IMR-90 (cell line): Measurements from ENCODE around the gene QSOX2. TPM values are rescaled to one million over a fixed set of nuclear protein-coding genes. Genes with fewer than 3 reads are reported as not detected.

Experiments
- ATAC-seq: fragments of 200-7000 bp; cut with Tn5 transposase; 2 replicates; pipeline ENCODE4 v1.9.1; 2020; ENCODE audit warnings: low read depth, mild to moderate bottlenecking, moderate library complexity
- BruUV-seq: library from RNA; stranded (reverse); fragments of 400-500 nt; replicated peaks from 2 replicates; lab custom pipeline; 2021; lab: Mats Ljungman, UMichigan
- CTCF ChIA-PET: fragments of 300-600 bp; formaldehyde crosslinking; extraction: SDS; loops from one replicate; lab custom pipeline; 2021; ENCODE audit warnings: antibody characterized with exemption; lab: Yijun Ruan, JAX
- POLR2A ChIA-PET: fragments of 300-600 bp; sonication (Branson Sonifier 250); formaldehyde crosslinking; loops from one replicate; lab custom pipeline; 2022; ENCODE audit warnings: antibody characterized with exemption; ENCODE audit not compliant: unreplicated experiment; lab: Charles Lee
- DNase-seq: peaks from one replicate; pipeline ENCODE4 v3.0.0; 2013
- H2AFZ ChIP-seq: replicated peaks from 2 replicates; pipeline ENCODE3; 2013; ENCODE audit warnings: low read length, mild to moderate bottlenecking; ENCODE audit not compliant: poor library complexity
- H2AK5ac ChIP-seq: 2 replicates; pipeline ENCODE4 v1.6.1; 2013; ENCODE audit warnings: low read depth, low read length, inconsistent platforms
- H2AK9ac ChIP-seq: replicated peaks from 2 replicates; pipeline ENCODE3; 2013; ENCODE audit warnings: mild to moderate bottlenecking, low read depth, low read length, moderate library complexity; ENCODE audit not compliant: poor library complexity
- H2BK120ac ChIP-seq: 2 replicates; pipeline ENCODE4 v1.6.1; 2013; ENCODE audit warnings: low read depth, low read length, inconsistent platforms
- H2BK15ac ChIP-seq: 3 replicates; pipeline ENCODE4 v1.6.1; 2013; ENCODE audit warnings: low read depth, low read length, inconsistent platforms
- H2BK20ac ChIP-seq: 2 replicates; pipeline ENCODE4 v1.6.1; 2013; ENCODE audit warnings: low read depth, mild to moderate bottlenecking, inconsistent platforms, low read length, moderate library complexity
- H2BK5ac ChIP-seq: 2 replicates; pipeline ENCODE4 v1.6.1; 2013; ENCODE audit warnings: mild to moderate bottlenecking, low read depth, low read length, inconsistent platforms; ENCODE audit not compliant: poor library complexity, severe bottlenecking
- H3K14ac ChIP-seq: replicated peaks from 2 replicates; pipeline ENCODE4 v1.6.1; 2013; ENCODE audit warnings: low read depth, low read length, inconsistent platforms
- H3K18ac ChIP-seq: 2 replicates; pipeline ENCODE4 v1.6.1; 2013; ENCODE audit warnings: low read depth, low read length, control low read depth
- H3K23ac ChIP-seq: 2 replicates; pipeline ENCODE4 v1.6.1; 2013; ENCODE audit warnings: low read depth, low read length, inconsistent platforms
- H3K27ac ChIP-seq: 2 replicates; pipeline ENCODE4 v1.5.1; 2013; ENCODE audit warnings: mild to moderate bottlenecking, control low read depth, low read length; ENCODE audit not compliant: insufficient read depth
- H3K27me3 ChIP-seq: 2 replicates; pipeline ENCODE4 v1.6.1; 2013; ENCODE audit warnings: low read length; ENCODE audit not compliant: control insufficient read depth, insufficient read depth
- H3K36me3 ChIP-seq: 2 replicates; pipeline ENCODE4 v1.6.1; 2013; ENCODE audit warnings: low read length, mixed read lengths; ENCODE audit not compliant: control insufficient read depth, insufficient read depth
- H3K4ac ChIP-seq: 2 replicates; pipeline ENCODE4 v1.6.1; 2013; ENCODE audit warnings: low read depth, low read length, inconsistent platforms
- H3K4me1 ChIP-seq: 2 replicates; pipeline ENCODE4 v1.6.1; 2013; ENCODE audit warnings: low read length, mixed read lengths; ENCODE audit not compliant: control insufficient read depth, insufficient read depth
- H3K4me2 ChIP-seq: 2 replicates; pipeline ENCODE4 v1.6.1; 2013; ENCODE audit warnings: low read depth, mild to moderate bottlenecking, control low read depth, low read length, moderate library complexity
- H3K4me3 ChIP-seq: 2 replicates; pipeline ENCODE4 v1.5.1; 2013; ENCODE audit warnings: low read depth, mild to moderate bottlenecking, control low read depth, low read length, moderate library complexity; ENCODE audit not compliant: insufficient read depth
- H3K56ac ChIP-seq: 2 replicates; pipeline ENCODE4 v1.6.1; 2013; ENCODE audit warnings: low read length, inconsistent platforms; ENCODE audit not compliant: insufficient read depth; ENCODE audit errors: extremely low read depth
- H3K79me1 ChIP-seq, 2 experiments: 2 replicates each; pipeline ENCODE4 v1.6.1; 2013; ENCODE audit warnings: low read length in 2 of 2, inconsistent platforms in 1 of 2, low read depth in 1 of 2
- H3K9ac ChIP-seq: 2 replicates; pipeline ENCODE4 v1.6.1; 2013; ENCODE audit warnings: low read depth, low read length, control low read depth
- H3K9me1 ChIP-seq: 2 replicates; pipeline ENCODE4 v1.6.1; 2013; ENCODE audit warnings: low read length, inconsistent platforms; ENCODE audit not compliant: insufficient read depth
- H3K9me3 ChIP-seq: 2 replicates; pipeline ENCODE4 v1.6.1; 2013; ENCODE audit warnings: low read length; ENCODE audit not compliant: control insufficient read depth, insufficient read depth
- H4K20me1 ChIP-seq: 2 replicates; pipeline ENCODE4 v1.6.1; 2013; ENCODE audit warnings: low read length, inconsistent platforms; ENCODE audit not compliant: insufficient read depth
- H4K5ac ChIP-seq: 2 replicates; pipeline ENCODE4 v1.6.1; 2013; ENCODE audit warnings: mild to moderate bottlenecking, low read depth, low read length, control low read depth
- H4K8ac ChIP-seq, 2 experiments: 2 replicates each; pipeline ENCODE4 v1.6.1; 2013; ENCODE audit warnings: low read depth in 2 of 2, low read length in 2 of 2, control low read depth in 1 of 2, inconsistent platforms in 1 of 2
- H4K91ac ChIP-seq: 2 replicates; pipeline ENCODE4 v1.6.1; 2013; ENCODE audit warnings: low read depth, low read length, inconsistent platforms; ENCODE audit not compliant: insufficient read depth
- BHLHE40 ChIP-seq: fragments of 150-350 bp; IDR thresholded peaks from 2 replicates; pipeline ENCODE4 v1.6.1; 2016; ENCODE audit warnings: mild to moderate bottlenecking, low read depth, low read length
- CEBPB ChIP-seq: IDR thresholded peaks from 2 replicates; pipeline ENCODE4 v1.6.1; 2012; ENCODE audit warnings: low read depth, low read length, improper control_type of control experiment
- CHD1 ChIP-seq: IDR thresholded peaks from 2 replicates; pipeline ENCODE4 v1.6.1; 2012; ENCODE audit warnings: low read depth, low read length, improper control_type of control experiment
- ELK1 ChIP-seq: fragments of 150-350 bp; IDR thresholded peaks from 2 replicates; pipeline ENCODE4 v1.6.1; 2016; ENCODE audit warnings: low read depth, mild to moderate bottlenecking, low read length, moderate library complexity, borderline replicate concordance
- FOS ChIP-seq: fragments of 150-350 bp; IDR thresholded peaks from 2 replicates; pipeline ENCODE4 v1.6.1; 2016; ENCODE audit warnings: low read depth, low read length
- MAFK ChIP-seq: IDR thresholded peaks from 2 replicates; pipeline ENCODE4 v1.6.1; 2012; ENCODE audit warnings: low read depth, low read length, improper control_type of control experiment
- NFE2L2 ChIP-seq: fragments of 150-350 bp; IDR thresholded peaks from 2 replicates; pipeline ENCODE4 v1.6.1; 2016; ENCODE audit warnings: low read depth, mild to moderate bottlenecking, low read length
- POLR2A ChIP-seq: IDR thresholded peaks from 2 replicates; pipeline ENCODE4 v1.6.1; 2012; ENCODE audit warnings: mild to moderate bottlenecking, low read depth, low read length
- RAD21 ChIP-seq: IDR thresholded peaks from 2 replicates; pipeline ENCODE4 v1.6.1; 2012; ENCODE audit warnings: low read length, improper control_type of control experiment
- RCOR1 ChIP-seq: IDR thresholded peaks from 2 replicates; pipeline ENCODE4 v1.6.1; 2012; ENCODE audit warnings: mild to moderate bottlenecking, low read length, improper control_type of control experiment; ENCODE audit not compliant: insufficient replicate concordance
- RFX5 ChIP-seq: IDR thresholded peaks from 2 replicates; pipeline ENCODE4 v1.8.0; 2012; ENCODE audit warnings: low read depth, mild to moderate bottlenecking, low read length, moderate library complexity
- SMC3 ChIP-seq: fragments of 150-350 bp; IDR thresholded peaks from 2 replicates; pipeline ENCODE4 v1.6.1; 2016; ENCODE audit warnings: low read depth, mild to moderate bottlenecking, antibody characterized with exemption, low read length, moderate library complexity
- USF2 ChIP-seq: fragments of 150-350 bp; IDR thresholded peaks from 2 replicates; pipeline ENCODE4 v1.6.1; 2017; ENCODE audit warnings: mild to moderate bottlenecking, antibody characterized with exemption, low read length, low read depth
- WGBS, 2 experiments: methylation state at CpG; one replicate each; pipeline versions ENCODE4 v1.1.5 to v1.1.7; 2013; ENCODE audit warnings: missing lambda C conversion rate in 2 of 2; ENCODE audit not compliant: insufficient read length in 1 of 2; ENCODE audit errors: extremely low coverage in 2 of 2; 5-methylcytosine and 5-hydroxymethylcytosine counted together
- dilution Hi-C: fragments of 300-500 bp; cut with HindIII; formaldehyde crosslinking; loops from one replicate; pipeline ENCODE4 v1.14.3; 2018; ENCODE audit warnings: low sequenced_read_pairs; ENCODE audit not compliant: unreplicated experiment
- in situ Hi-C: fragments of 300-500 bp; cut with MboI; formaldehyde crosslinking; loops from 3 replicates; pipeline ENCODE4 v1.14.3; 2019; ENCODE audit warnings: low sequenced_read_pairs, inconsistent platforms, mixed read lengths
- intact Hi-C: fragments of 100-400 bp; cut with micrococcal nuclease; formaldehyde crosslinking; loops from 2 replicates; pipeline ENCODE4 v1.10.0; 2022
- polyA plus RNA-seq, 3 experiments: library from polyadenylated mRNA; depleted of rRNA; stranded (reverse); fragments of >200 nt; gene quantifications; 2 replicates each; pipeline ENCODE4 v1.2.3, GENCODE V29; 2012; ENCODE audit warnings: low replicate concordance in 1 of 3
- total RNA-seq: library from RNA; depleted of rRNA; stranded (reverse); fragments of >200 nt; gene quantifications from 2 replicates; pipeline ENCODE4 v1.2.3, GENCODE V29; 2012

QSOX2 gene
- total and polyA plus RNA-seq, 2 of the 4 experiments (the other 2 are of a cell fraction), result 5.9 to 12.9 TPM

GRCh38 chr9:136197084-136197875 is 48.3 kb downstream of the QSOX2 start:
- no peak overlapping the region for H4K8ac ChIP-seq
- peaks cover 87% of the 10 kb centered on the region for H3K27me3 ChIP-seq
- in situ Hi-C loops, result no loop called here
- H2AFZ ChIP-seq, result no peak overlapping the region
- no peak overlapping the region for H3K4ac ChIP-seq
- no peaks in the 10 kb centered on the region for H3K4me1 ChIP-seq
- H3K23ac ChIP-seq, result no peak overlapping the region
- TF ChIP-seq RAD21, result no peak
- no peak for TF ChIP-seq POLR2A
- TF ChIP-seq RCOR1, result no peak
- no peak for TF ChIP-seq MAFK
- no peak for TF ChIP-seq ELK1
- TF ChIP-seq BHLHE40, result no peak
- no peak for TF ChIP-seq RFX5
- TF ChIP-seq SMC3, result no peak
- TF ChIP-seq FOS, result no peak
- TF ChIP-seq CHD1, result no peak
- no peak for TF ChIP-seq CEBPB
- TF ChIP-seq NFE2L2, result no peak
- TF ChIP-seq USF2, result no peak
- no peaks in the 10 kb centered on the region for H3K79me1 ChIP-seq
- DNase-seq (no peak), ATAC-seq (no peak)
- H3K9me3 ChIP-seq, result peaks cover 2% of the 10 kb centered on the region; the same call in 1 of the 2 replicates
- H2AK5ac ChIP-seq, result no peak overlapping the region
- no peak overlapping the region for H3K9ac ChIP-seq
- H4K91ac ChIP-seq, result no peak overlapping the region
- BruUV-seq, result no TSS peak
- H4K5ac ChIP-seq, result no peak overlapping the region
- no peak overlapping the region for H3K4me2 ChIP-seq
- no peak overlapping the region for H3K18ac ChIP-seq
- no peak overlapping the region for H3K56ac ChIP-seq
- H3K14ac ChIP-seq, result no peak overlapping the region
- H3K4me3 ChIP-seq, result no peak overlapping the region
- POLR2A ChIA-PET, result no interaction called here
- H3K27ac ChIP-seq, result no peak overlapping the region
- no peak overlapping the region for H2BK20ac ChIP-seq
- H2AK9ac ChIP-seq, result no peak overlapping the region
- intact Hi-C loops, result no loop called here
- H3K9me1 ChIP-seq, result no peaks in the 10 kb centered on the region
- H2BK120ac ChIP-seq, result no peak overlapping the region
- H3K36me3 ChIP-seq, result no peaks in the 10 kb centered on the region
- H4K20me1 ChIP-seq, result peaks cover 9% of the 10 kb centered on the region; the same call in 1 of the 2 replicates
- dilution Hi-C loops, result no loop called here
- no peak overlapping the region for H2BK5ac ChIP-seq
- H2BK15ac ChIP-seq, result no peak overlapping the region
- CTCF ChIA-PET, result interaction anchor here (0.5 kb wide), 1 partner anchor 290 kb away, joined by 3 read pairs; the partner anchor contains the start of gene CAMSAP1
- 4% methylated on average over 14 of the region's 35 CpGs; no CpG with 5 or more reads in 1 of the 2 experiments for whole genome bisulfite sequencing, 2 experiments
